Caco-2 (cell line): Measurements from ENCODE around the gene TSKS. TPM values are rescaled to one million over a fixed set of nuclear protein-coding genes. Genes with fewer than 3 reads are reported as not detected.
A peak's percentile ranks its signal among the peaks of the same experiment; 100 is the strongest.

ENCODE experiments used
- BruUV-seq: library from RNA; stranded (reverse); fragments of 400-500 nt; replicated peaks from 2 replicates; lab custom pipeline; 2021; lab: Mats Ljungman, UMichigan
- CTCF ChIA-PET: fragments of 300-600 bp; sonication (Branson Sonifier 250); formaldehyde crosslinking; loops from one replicate; lab custom pipeline; 2022; ENCODE audit warnings: antibody characterized with exemption; lab: Charles Lee
- POLR2A ChIA-PET: fragments of 300-600 bp; sonication (Branson Sonifier 250); formaldehyde crosslinking; loops from one replicate; lab custom pipeline; 2022; ENCODE audit warnings: antibody characterized with exemption; lab: Charles Lee
- DNase-seq, 2 experiments: peaks; one replicate each; pipeline versions ENCODE4 v3.0.0 to v3.0.0-alpha.2; 2020 to 2022
- H3K27me3 ChIP-seq: replicated peaks from 2 replicates; pipeline ENCODE4 v1.6.0; 2011; ENCODE audit warnings: low read length; ENCODE audit not compliant: control insufficient read depth, insufficient read depth
- H3K36me3 ChIP-seq: 2 replicates; pipeline ENCODE4 v1.5.1; 2011; ENCODE audit warnings: low read length; ENCODE audit not compliant: control insufficient read depth, insufficient read depth
- H3K4me1 ChIP-seq: fragments of 250-450 bp; sonication (Bioruptor Pico); 2 replicates; pipeline ENCODE4 v1.5.1; 2020; ENCODE audit warnings: mild to moderate bottlenecking
- H3K4me3 ChIP-seq: 2 replicates; pipeline ENCODE4 v1.5.1; 2011; ENCODE audit warnings: low read depth, mild to moderate bottlenecking, control low read depth, low read length
- H3K9me3 ChIP-seq: fragments of 250-450 bp; sonication (Bioruptor Pico); 2 replicates; pipeline ENCODE4 v1.5.1; 2020; ENCODE audit warnings: mild to moderate bottlenecking, moderate library complexity
- H3K27ac Mint-ChIP-seq: one replicate; pipeline ENCODE4 v1.8.0; 2022; ENCODE audit warnings: mixed read lengths; ENCODE audit not compliant: unreplicated experiment
- H3K27me3 Mint-ChIP-seq: one replicate; pipeline ENCODE4 v1.8.0; 2022; ENCODE audit warnings: mixed read lengths; ENCODE audit not compliant: insufficient read depth, unreplicated experiment
- H3K36me3 Mint-ChIP-seq: one replicate; pipeline ENCODE4 v1.8.0; 2022; ENCODE audit warnings: mild to moderate bottlenecking, mixed read lengths; ENCODE audit not compliant: insufficient read depth, unreplicated experiment
- H3K4me1 Mint-ChIP-seq: one replicate; pipeline ENCODE4 v1.8.0; 2022; ENCODE audit warnings: low read depth, mixed read lengths; ENCODE audit not compliant: unreplicated experiment
- H3K4me3 Mint-ChIP-seq: one replicate; pipeline ENCODE4 v1.8.0; 2022; ENCODE audit warnings: mild to moderate bottlenecking, moderate library complexity, mixed read lengths; ENCODE audit not compliant: unreplicated experiment
- H3K9me3 Mint-ChIP-seq: one replicate; pipeline ENCODE4 v1.8.0; 2022; ENCODE audit warnings: mixed read lengths; ENCODE audit not compliant: unreplicated experiment
- CTCF ChIP-seq, 2 experiments: fragments of 200-600 bp in 1 of 2; IDR thresholded peaks; 1 replicate in 1 of 2; 2 replicates in 1 of 2; pipeline versions ENCODE4 v1.5.1 to v1.8.0; 2011 to 2022; ENCODE audit warnings: antibody characterized with exemption in 1 of 2, control low read depth in 1 of 2, inconsistent platforms in 1 of 2, low read depth in 1 of 2, low read length in 1 of 2, mild to moderate bottlenecking in 1 of 2, moderate library complexity in 1 of 2; ENCODE audit not compliant: insufficient read depth in 1 of 2, severe bottlenecking in 1 of 2, unreplicated experiment in 1 of 2
- intact Hi-C: fragments of 100-400 bp; cut with micrococcal nuclease; formaldehyde crosslinking; loops from one replicate; pipeline ENCODE4 v1.10.0; 2022; ENCODE audit not compliant: unreplicated experiment
- total RNA-seq: library from RNA; stranded (reverse); gene quantifications from 2 replicates; pipeline ENCODE4 v1.2.3, GENCODE V29; 2022

The TSKS gene
- total RNA-seq, 1 experiment from 2014 or later: not detected

GRCh38 chr19:49809941-49810389 lies 46.9 kb upstream of the TSKS start:
- Histone ChIP-seq H3K4me1 (peaks cover 5% of the 10 kb centered on the region; the same call in 1 of the 2 replicates), H3K9me3 (no peaks in the 10 kb centered on the region), H3K36me3 (no peaks in the 10 kb centered on the region), H3K27me3 (no peaks in the 10 kb centered on the region), H3K4me3 (peak overlapping the region; percentile 85)
- Mint-ChIP-seq H3K4me3 (peak overlapping the region; percentile 91), H3K27me3 (no peaks in the 10 kb centered on the region), H3K4me1 (no peaks in the 10 kb centered on the region), H3K36me3 (peaks cover 35% of the 10 kb centered on the region), H3K9me3 (no peaks in the 10 kb centered on the region), H3K27ac (peak overlapping the region; percentile 30)
- POLR2A ChIA-PET: interaction anchor here (0.6 to 2.0 kb wide), 3 partner anchors 43 to 134 kb away, joined by 3 to 6 read pairs (median 3); partner anchors contain the start of genes AP2A1 and PRMT1
- BruUV-seq: no TSS peak
- no peak for TF ChIP-seq CTCF (IDR thresholded peaks at IDR 0.05; ENCODE audit: insufficient read depth in 1 of 2, low read depth in 1 of 2, low read length in 1 of 2, severe bottlenecking in 1 of 2, unreplicated experiment in 1 of 2)
- CTCF ChIA-PET: no interaction called here
- no peak for DNase-seq
- intact Hi-C loops: loop anchor here (1.0 kb wide), 1 partner anchor 44 kb away; no protein-coding TSS in a partner anchor

- no peaks in the 10 kb centered on the region for H3K36me3 ChIP-seq
- Mint-ChIP-seq H3K4me1 (no peaks in the 10 kb centered on the region), H3K36me3 (peaks cover 35% of the 10 kb centered on the region), H3K27ac (peak overlapping the region; percentile 63), H3K9me3 (no peaks in the 10 kb centered on the region), H3K27me3 (no peaks in the 10 kb centered on the region), H3K4me3 (peak overlapping the region; percentile 91)
- peaks cover 5% of the 10 kb centered on the region; the same call in 1 of the 2 replicates for H3K4me1 ChIP-seq
- peak in 1 of 2 experiments; percentile 44 for TF ChIP-seq CTCF (IDR thresholded peaks at IDR 0.05; ENCODE audit: insufficient read depth in 1 of 2, low read depth in 1 of 2, low read length in 1 of 2, severe bottlenecking in 1 of 2, unreplicated experiment in 1 of 2)
- H3K27me3 ChIP-seq: no peaks in the 10 kb centered on the region
- POLR2A ChIA-PET: interaction anchor here (0.6 to 2.0 kb wide), 2 partner anchors 81 to 133 kb away, joined by 3 to 6 read pairs; partner anchors contain the start of gene PRMT1
- DNase-seq: peak; percentile 70 to 78
- no peaks in the 10 kb centered on the region for H3K9me3 ChIP-seq
- no TSS peak for BruUV-seq
- H3K4me3 ChIP-seq: peak overlapping the region; percentile 85
- intact Hi-C loops: loop anchor here (1.0 kb wide), 1 partner anchor 43 kb away; no protein-coding TSS in a partner anchor
- CTCF ChIA-PET: no interaction called here
These were observed 46.2 kb upstream of the TSKS start for GRCh38 chr19:49809160-49809940.

DNA sequence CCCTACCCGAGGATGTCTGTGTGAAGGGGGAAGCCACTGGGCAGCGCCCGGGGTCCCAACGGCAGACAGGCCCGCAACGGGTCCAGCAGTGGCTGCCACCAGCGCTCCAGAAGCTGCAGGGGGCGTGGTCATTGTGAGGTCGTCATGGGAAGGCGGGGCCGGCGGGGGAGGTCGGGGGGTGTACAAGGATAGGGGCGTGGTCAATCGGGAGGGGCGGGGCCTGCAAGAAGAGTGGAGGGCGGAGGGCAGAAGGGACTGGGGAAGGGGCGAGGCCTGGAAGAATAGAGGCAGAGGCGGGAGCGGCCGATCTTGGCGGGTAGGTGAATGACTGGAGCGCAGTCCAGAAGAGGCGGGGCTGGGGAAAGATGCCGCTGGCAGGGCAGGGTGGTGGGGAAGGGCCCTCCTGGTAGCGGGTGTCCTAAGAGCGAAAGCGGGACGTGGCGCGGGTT lies 45.6 kb upstream of the TSKS start:
- Histone ChIP-seq H3K4me3 (peak overlapping the region; percentile 85), H3K9me3 (no peaks in the 10 kb centered on the region), H3K27me3 (no peaks in the 10 kb centered on the region), H3K36me3 (no peaks in the 10 kb centered on the region), H3K4me1 (peaks cover 5% of the 10 kb centered on the region; the same call in 1 of the 2 replicates)
- Mint-ChIP-seq H3K27ac (peak overlapping the region; percentile 63), H3K9me3 (no peaks in the 10 kb centered on the region), H3K36me3 (peaks cover 40% of the 10 kb centered on the region), H3K27me3 (no peaks in the 10 kb centered on the region), H3K4me1 (no peaks in the 10 kb centered on the region), H3K4me3 (peak overlapping the region; percentile 91)
- POLR2A ChIA-PET: interaction anchor here (0.6 to 2.0 kb wide), 2 partner anchors 121 to 132 kb away, joined by 4 to 6 read pairs; partner anchors contain the start of gene PRMT1
- peak; percentile 95 to 96 for DNase-seq
- TF ChIP-seq CTCF (IDR thresholded peaks at IDR 0.05; ENCODE audit: insufficient read depth in 1 of 2, low read depth in 1 of 2, low read length in 1 of 2, severe bottlenecking in 1 of 2, unreplicated experiment in 1 of 2): no peak
- intact Hi-C loops: loop anchor here (1.0 kb wide), 1 partner anchor 42 kb away; no protein-coding TSS in a partner anchor
- CTCF ChIA-PET: interaction anchor here (0.6 kb wide), 2 partner anchors 39 to 592 kb away, joined by 3 read pairs; no protein-coding TSS in a partner anchor
- no TSS peak for BruUV-seq
